Measurements from ENCODE around the gene ZNF789.
A peak's percentile ranks its signal among the peaks of the same experiment; 100 is the strongest.

The ZNF789 gene

DNA sequence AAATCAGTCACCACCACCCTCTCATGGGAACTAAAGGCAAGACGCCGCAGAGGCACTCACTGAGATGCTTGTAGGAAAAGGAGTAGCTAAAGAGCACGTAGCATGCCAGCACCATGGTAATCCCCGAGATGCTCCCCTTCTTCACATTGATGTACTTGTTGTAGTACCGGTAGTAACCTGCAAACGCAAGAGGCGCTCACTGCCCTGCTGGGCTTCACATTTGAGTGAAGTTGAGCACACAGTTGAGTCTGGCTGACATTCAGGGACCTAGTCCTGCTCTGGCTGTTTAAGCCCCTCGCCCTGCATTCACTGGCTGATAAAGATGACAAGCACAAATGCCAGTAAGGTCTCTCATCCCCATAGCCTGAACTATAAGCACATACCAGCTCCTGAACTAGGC is 13.6 kb upstream of the ZNF789 start:
- no peaks in the 10 kb centered on the region for H3K27me3 ChIP-seq (ENCODE audit: control insufficient read depth in 1 of 2, insufficient read depth in 2 of 2, low read length in 2 of 2)
- H3K4me3 ChIP-seq (ENCODE audit: low read length in 2 of 2), result no peak overlapping the region
- peaks cover 46 to 67% of the 10 kb centered on the region in 2 donors for H3K36me3 ChIP-seq (ENCODE audit: control insufficient read depth in 2 of 2, insufficient read depth in 2 of 2, low read length in 2 of 2)
- H3K4me1 ChIP-seq (ENCODE audit: control insufficient read depth, insufficient read depth, low read length), result peaks cover 9% of the 10 kb centered on the region
- H3K9me3 ChIP-seq (ENCODE audit: control insufficient read depth in 2 of 2, low read length in 2 of 2), result no peaks in the 10 kb centered on the region
- no peak overlapping the region for H3K9ac ChIP-seq (ENCODE audit: low read length in 2 of 2)
- no peak overlapping the region for H3K27ac ChIP-seq (ENCODE audit: low read length)

DNA sequence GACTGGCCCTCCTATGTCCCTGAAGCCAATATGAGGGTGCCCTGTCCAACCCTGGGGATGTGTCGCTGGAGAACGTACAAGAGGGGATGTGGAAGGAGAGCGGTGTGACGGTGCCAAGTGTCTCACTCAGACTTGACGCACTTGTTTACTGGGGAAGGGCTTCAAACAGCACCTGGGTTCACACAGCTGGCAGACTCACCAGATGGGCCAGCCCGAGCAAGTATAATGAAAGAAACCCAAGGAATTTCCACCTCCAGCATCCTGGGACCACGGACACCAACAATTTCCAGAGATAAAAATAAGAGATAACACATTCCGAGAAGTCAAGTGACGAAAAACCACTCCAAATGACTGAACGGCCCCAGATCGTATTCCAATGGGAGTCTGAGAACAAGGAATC is 12.0 kb upstream of the ZNF789 start:
- no peak overlapping the region for H3K27ac ChIP-seq (ENCODE audit: low read length)
- peaks cover 36 to 55% of the 10 kb centered on the region in 2 donors for H3K36me3 ChIP-seq (ENCODE audit: control insufficient read depth in 2 of 2, insufficient read depth in 2 of 2, low read length in 2 of 2)
- peaks cover 23% of the 10 kb centered on the region for H3K4me1 ChIP-seq (ENCODE audit: control insufficient read depth, insufficient read depth, low read length)
- no peak overlapping the region for H3K4me3 ChIP-seq (ENCODE audit: low read length in 2 of 2)
- H3K9ac ChIP-seq (ENCODE audit: low read length in 2 of 2), result no peak overlapping the region
- H3K27me3 ChIP-seq (ENCODE audit: control insufficient read depth in 1 of 2, insufficient read depth in 2 of 2, low read length in 2 of 2), result no peaks in the 10 kb centered on the region
- no peaks in the 10 kb centered on the region for H3K9me3 ChIP-seq (ENCODE audit: control insufficient read depth in 2 of 2, low read length in 2 of 2)

DNA sequence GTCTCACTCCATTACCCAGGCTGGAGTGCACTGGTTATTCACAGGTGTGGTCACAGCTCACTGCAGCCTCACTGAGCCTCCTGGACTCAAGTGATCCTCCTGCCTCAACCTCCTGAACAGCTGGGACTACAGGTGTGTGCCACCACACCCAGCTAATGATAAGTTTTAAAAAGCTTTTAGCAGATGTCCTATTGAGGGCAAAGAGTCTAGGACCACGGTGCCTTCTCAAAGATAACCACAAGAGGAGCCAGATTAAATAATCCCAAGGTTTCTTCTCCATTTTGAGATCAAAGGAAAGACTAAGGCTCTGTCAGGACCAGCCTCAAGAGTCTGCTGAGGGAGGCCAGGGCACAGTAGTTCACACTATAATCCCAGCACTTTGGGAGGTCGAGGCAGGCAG is 11.5 kb upstream of the ZNF789 start:
- no peak overlapping the region for H3K27ac ChIP-seq (ENCODE audit: low read length)
- peaks cover 33 to 49% of the 10 kb centered on the region in 2 donors for H3K36me3 ChIP-seq (ENCODE audit: control insufficient read depth in 2 of 2, insufficient read depth in 2 of 2, low read length in 2 of 2)
- no peaks in the 10 kb centered on the region for H3K27me3 ChIP-seq (ENCODE audit: control insufficient read depth in 1 of 2, insufficient read depth in 2 of 2, low read length in 2 of 2)
- H3K9ac ChIP-seq (ENCODE audit: low read length in 2 of 2), result no peak overlapping the region
- H3K4me3 ChIP-seq (ENCODE audit: low read length in 2 of 2), result no peak overlapping the region
- H3K9me3 ChIP-seq (ENCODE audit: control insufficient read depth in 2 of 2, low read length in 2 of 2), result no peaks in the 10 kb centered on the region
- peaks cover 27% of the 10 kb centered on the region for H3K4me1 ChIP-seq (ENCODE audit: control insufficient read depth, insufficient read depth, low read length)

- Histone ChIP-seq H3K4me3 (ENCODE audit: low read length in 2 of 2) (peak overlapping the region; percentile 85 to 98), H3K27ac (ENCODE audit: low read length) (peak overlapping the region; percentile 84), H3K4me1 (ENCODE audit: control insufficient read depth, insufficient read depth, low read length) (peaks cover 30% of the 10 kb centered on the region), H3K27me3 (ENCODE audit: control insufficient read depth in 1 of 2, insufficient read depth in 2 of 2, low read length in 2 of 2) (no peaks in the 10 kb centered on the region), H3K9ac (ENCODE audit: low read length in 2 of 2) (peak overlapping the region; percentile 68 to 95), H3K9me3 (ENCODE audit: control insufficient read depth in 2 of 2, low read length in 2 of 2) (no peaks in the 10 kb centered on the region), H3K36me3 (ENCODE audit: control insufficient read depth in 2 of 2, insufficient read depth in 2 of 2, low read length in 2 of 2) (peaks cover 0 to 10% of the 10 kb centered on the region in 2 donors)
Observed at GRCh38 chr7:99465421-99465768, 7.3 kb upstream of the ZNF789 start.

DNA sequence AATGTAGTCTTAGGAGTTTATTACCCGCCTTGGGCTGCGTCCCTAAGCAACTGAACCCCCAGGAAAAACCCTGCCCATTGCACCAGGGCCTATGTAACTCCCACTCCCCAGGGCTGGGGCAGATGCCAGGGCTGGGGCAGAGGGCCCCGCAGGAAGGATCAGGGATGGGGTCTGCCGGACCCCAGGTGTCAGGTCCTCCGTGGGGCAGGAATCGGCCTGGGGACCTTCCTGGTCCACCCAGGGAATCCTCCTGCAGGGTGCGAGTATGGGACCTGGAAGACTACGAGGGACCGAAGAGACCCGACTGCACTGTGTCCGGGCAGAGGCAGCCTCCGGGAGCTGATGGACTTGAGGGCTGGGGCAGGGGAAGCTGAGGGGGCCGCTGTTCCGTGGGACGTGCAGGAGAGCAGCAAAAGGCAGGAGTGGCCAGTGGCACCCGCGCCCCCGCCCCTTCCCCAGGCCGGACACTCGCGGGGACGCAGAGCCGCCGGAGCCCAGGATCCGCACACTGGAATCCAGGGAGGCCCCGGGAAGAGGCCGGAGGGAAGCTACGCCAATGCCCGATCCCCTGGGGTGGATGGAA is 4.3 kb upstream of the ZNF789 start:
- Histone ChIP-seq H3K36me3 (ENCODE audit: control insufficient read depth in 2 of 2, insufficient read depth in 2 of 2, low read length in 2 of 2) (peaks cover 0 to 3% of the 10 kb centered on the region in 2 donors), H3K9ac (ENCODE audit: low read length in 2 of 2) (no peak overlapping the region), H3K27ac (ENCODE audit: low read length) (no peak overlapping the region), H3K4me3 (ENCODE audit: low read length in 2 of 2) (no peak overlapping the region), H3K27me3 (ENCODE audit: control insufficient read depth in 1 of 2, insufficient read depth in 2 of 2, low read length in 2 of 2) (no peaks in the 10 kb centered on the region), H3K4me1 (ENCODE audit: control insufficient read depth, insufficient read depth, low read length) (peaks cover 27% of the 10 kb centered on the region), H3K9me3 (ENCODE audit: control insufficient read depth in 2 of 2, low read length in 2 of 2) (no peaks in the 10 kb centered on the region)

GRCh38 chr7:99469381-99470065 is 3.2 kb upstream of the ZNF789 start:
- Histone ChIP-seq H3K4me1 (ENCODE audit: control insufficient read depth, insufficient read depth, low read length) (peaks cover 26% of the 10 kb centered on the region), H3K9ac (ENCODE audit: low read length in 2 of 2) (no peak overlapping the region), H3K9me3 (ENCODE audit: control insufficient read depth in 2 of 2, low read length in 2 of 2) (no peaks in the 10 kb centered on the region), H3K4me3 (ENCODE audit: low read length in 2 of 2) (no peak overlapping the region), H3K27me3 (ENCODE audit: control insufficient read depth in 1 of 2, insufficient read depth in 2 of 2, low read length in 2 of 2) (no peaks in the 10 kb centered on the region), H3K27ac (ENCODE audit: low read length) (no peak overlapping the region), H3K36me3 (ENCODE audit: control insufficient read depth in 2 of 2, insufficient read depth in 2 of 2, low read length in 2 of 2) (no peaks in the 10 kb centered on the region)

- Histone ChIP-seq H3K27ac (ENCODE audit: low read length) (peak overlapping the region; percentile 77), H3K36me3 (ENCODE audit: control insufficient read depth in 2 of 2, insufficient read depth in 2 of 2, low read length in 2 of 2) (peaks cover 2% of the 10 kb centered on the region in 2 donors), H3K4me1 (ENCODE audit: control insufficient read depth, insufficient read depth, low read length) (peaks cover 10% of the 10 kb centered on the region), H3K9me3 (ENCODE audit: control insufficient read depth in 2 of 2, low read length in 2 of 2) (no peaks in the 10 kb centered on the region), H3K4me3 (ENCODE audit: low read length in 2 of 2) (peak overlapping the region; percentile 60 to 87), H3K27me3 (ENCODE audit: control insufficient read depth in 1 of 2, insufficient read depth in 2 of 2, low read length in 2 of 2) (no peaks in the 10 kb centered on the region), H3K9ac (ENCODE audit: low read length in 2 of 2) (peak overlapping the region; percentile 71 to 75)
Observed at GRCh38 chr7:99473315-99473596, 566 bp downstream of the ZNF789 start.

DNA sequence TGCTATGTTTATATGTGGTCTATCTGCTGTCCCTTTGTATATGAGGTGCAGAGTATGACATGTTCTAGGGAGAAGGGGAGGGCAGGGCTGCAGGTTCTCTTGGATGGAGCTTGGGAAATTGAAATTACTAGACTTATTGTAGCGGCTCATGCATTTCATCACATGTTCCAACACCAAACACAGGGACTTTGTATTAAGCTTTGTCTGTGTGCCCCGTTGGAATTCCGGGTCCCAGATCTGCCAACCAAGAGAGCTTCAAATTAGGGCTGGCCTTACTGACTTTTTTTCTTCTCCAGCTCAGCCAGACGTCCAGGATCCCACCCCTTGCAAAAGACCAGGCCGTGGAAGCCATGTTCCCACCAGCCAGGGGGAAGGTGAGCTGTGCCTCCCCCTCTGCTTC is 3.4 kb downstream of the ZNF789 start:
- H3K27ac ChIP-seq (ENCODE audit: low read length), result no peak overlapping the region
- H3K9ac ChIP-seq (ENCODE audit: low read length in 2 of 2), result no peak overlapping the region
- H3K27me3 ChIP-seq (ENCODE audit: control insufficient read depth in 1 of 2, insufficient read depth in 2 of 2, low read length in 2 of 2), result no peaks in the 10 kb centered on the region
- no peaks in the 10 kb centered on the region for H3K9me3 ChIP-seq (ENCODE audit: control insufficient read depth in 2 of 2, low read length in 2 of 2)
- H3K4me1 ChIP-seq (ENCODE audit: control insufficient read depth, insufficient read depth, low read length), result peaks cover 14% of the 10 kb centered on the region
- H3K4me3 ChIP-seq (ENCODE audit: low read length in 2 of 2), result no peak overlapping the region
- H3K36me3 ChIP-seq (ENCODE audit: control insufficient read depth in 2 of 2, insufficient read depth in 2 of 2, low read length in 2 of 2), result peaks cover 2 to 11% of the 10 kb centered on the region in 2 donors

GRCh38 chr7:99478464-99479440 is 6.1 kb downstream of the ZNF789 start:
- Histone ChIP-seq H3K27ac (ENCODE audit: low read length) (no peak overlapping the region), H3K4me1 (ENCODE audit: control insufficient read depth, insufficient read depth, low read length) (peaks cover 8% of the 10 kb centered on the region), H3K4me3 (ENCODE audit: low read length in 2 of 2) (no peak overlapping the region), H3K36me3 (ENCODE audit: control insufficient read depth in 2 of 2, insufficient read depth in 2 of 2, low read length in 2 of 2) (peaks cover 2 to 11% of the 10 kb centered on the region in 2 donors), H3K27me3 (ENCODE audit: control insufficient read depth in 1 of 2, insufficient read depth in 2 of 2, low read length in 2 of 2) (no peaks in the 10 kb centered on the region), H3K9ac (ENCODE audit: low read length in 2 of 2) (no peak overlapping the region), H3K9me3 (ENCODE audit: control insufficient read depth in 2 of 2, low read length in 2 of 2) (no peaks in the 10 kb centered on the region)

GRCh38 chr7:99485094-99485493 is 12.4 kb downstream of the ZNF789 start:
- H3K36me3 ChIP-seq (ENCODE audit: control insufficient read depth in 2 of 2, insufficient read depth in 2 of 2, low read length in 2 of 2), result peaks cover 0 to 11% of the 10 kb centered on the region in 2 donors
- no peak overlapping the region for H3K9ac ChIP-seq (ENCODE audit: low read length in 2 of 2)
- no peaks in the 10 kb centered on the region for H3K9me3 ChIP-seq (ENCODE audit: control insufficient read depth in 2 of 2, low read length in 2 of 2)
- no peak overlapping the region for H3K27ac ChIP-seq (ENCODE audit: low read length)
- H3K27me3 ChIP-seq (ENCODE audit: control insufficient read depth in 1 of 2, insufficient read depth in 2 of 2, low read length in 2 of 2), result no peaks in the 10 kb centered on the region
- no peaks in the 10 kb centered on the region for H3K4me1 ChIP-seq (ENCODE audit: control insufficient read depth, insufficient read depth, low read length)
- no peak overlapping the region for H3K4me3 ChIP-seq (ENCODE audit: low read length in 2 of 2)

All from stomach smooth muscle (tissue), 2 donors.